ENCODE measurements around the gene CNGA3. TPM values are rescaled to one million over a fixed set of nuclear protein-coding genes. Genes with fewer than 3 reads are reported as not detected.

Gene CNGA3
- total RNA-seq, 1 experiment from 2014 or later: not detected

DNA sequence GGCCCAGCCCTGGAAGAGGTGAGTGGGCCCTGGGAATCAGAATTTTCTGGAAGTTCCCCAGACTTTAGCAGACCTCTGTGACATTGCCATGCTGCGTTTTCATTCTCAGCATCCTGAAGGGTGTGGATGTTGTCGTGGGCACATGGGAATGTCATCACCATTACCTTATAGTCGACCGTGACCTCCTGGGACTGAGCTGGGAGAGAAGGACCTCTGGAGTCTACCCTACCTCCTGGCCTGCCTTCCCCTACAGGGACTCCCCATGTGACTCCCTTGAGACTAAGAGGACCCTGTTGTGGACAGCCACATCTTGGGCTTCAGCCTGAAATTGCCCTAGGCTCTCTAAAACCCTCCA, 43.0 kb downstream of the CNGA3 start:
- Histone ChIP-seq H3K9ac (ENCODE audit: extremely low read depth, insufficient read length, low read length) (no peak overlapping the region), H3K14ac (ENCODE audit: insufficient read depth, low read length) (no peak overlapping the region), H3K23me2 (ENCODE audit: insufficient read length, low read depth, low read length, poor library complexity, severe bottlenecking) (no peaks in the 10 kb centered on the region), H3K79me2 (ENCODE audit: insufficient read depth, low read length) (0 out of 2 replicates have a peak, but pooled peaks cover 2% of the 10 kb centered on the region), H3K56ac (ENCODE audit: insufficient read length, low read depth, low read length) (no peak overlapping the region), H2AFZ (ENCODE audit: low read length) (no peak overlapping the region), H3K18ac (ENCODE audit: insufficient read length, low read depth, low read length) (no peak overlapping the region), H2BK12ac (ENCODE audit: insufficient read length, low read depth, low read length) (no peak overlapping the region), H3K4me1 (ENCODE audit: insufficient read depth, low read length) (no peaks in the 10 kb centered on the region), H3K27me3 (ENCODE audit: insufficient read depth, low read length) (no peaks in the 10 kb centered on the region), H3K27ac (ENCODE audit: insufficient read length, low read depth, low read length) (no peak overlapping the region), H2BK20ac (ENCODE audit: low read depth, low read length, poor library complexity, severe bottlenecking) (no peak overlapping the region), H2BK15ac (ENCODE audit: low read depth, low read length) (no peak overlapping the region), H3T11ph (ENCODE audit: low read length) (no peak overlapping the region), H3K4me2 (ENCODE audit: insufficient read depth, insufficient read length, low read length) (no peak overlapping the region), H4K8ac (replicated peaks; ENCODE audit: insufficient read length, low read depth, low read length) (no peak overlapping the region), H4K5ac (ENCODE audit: insufficient read length, low read depth, low read length) (no peak overlapping the region), H3K79me1 (ENCODE audit: insufficient read depth, low read depth, low read length, poor library complexity, severe bottlenecking) (no peaks in the 10 kb centered on the region), H3K4ac (ENCODE audit: low read depth, low read length) (no peak overlapping the region), H2BK5ac (ENCODE audit: insufficient read length, low read length) (no peak overlapping the region), H3K9me3 (ENCODE audit: control insufficient read depth, low read depth, low read length) (no peaks in the 10 kb centered on the region), H4K20me1 (ENCODE audit: control insufficient read depth, insufficient read depth, insufficient read length) (no peaks in the 10 kb centered on the region), H2AK5ac (ENCODE audit: insufficient read length, low read length) (no peak overlapping the region), H2BK120ac (ENCODE audit: low read depth, low read length, poor library complexity, severe bottlenecking) (no peak overlapping the region), H3K23ac (ENCODE audit: insufficient read length, low read depth, low read length) (no peak overlapping the region), H4K91ac (ENCODE audit: insufficient read length, low read depth, low read length) (no peak overlapping the region)
- DNase-seq: no peak
- H3K27ac Mint-ChIP-seq: no peak overlapping the region
- no peaks in the 10 kb centered on the region for H3K36me3 Mint-ChIP-seq (ENCODE audit: insufficient read depth in 1 of 3, low read depth in 3 of 3)
- peaks cover 3 to 5% of the 10 kb centered on the region in 2 experiments for H3K4me1 Mint-ChIP-seq
- WGBS (ENCODE audit: extremely low coverage, insufficient read length, low lambda C conversion rate): no CpG with 5 or more reads among the region's 4 CpGs
- H3K4me3 Mint-ChIP-seq: no peak overlapping the region
- H3K27me3 Mint-ChIP-seq (ENCODE audit: low read depth): peaks cover 2% of the 10 kb centered on the region
- H3K9me3 Mint-ChIP-seq: no peaks in the 10 kb centered on the region; a peak in 1 of 5 replicates
- TF ChIP-seq, protein P1, sequence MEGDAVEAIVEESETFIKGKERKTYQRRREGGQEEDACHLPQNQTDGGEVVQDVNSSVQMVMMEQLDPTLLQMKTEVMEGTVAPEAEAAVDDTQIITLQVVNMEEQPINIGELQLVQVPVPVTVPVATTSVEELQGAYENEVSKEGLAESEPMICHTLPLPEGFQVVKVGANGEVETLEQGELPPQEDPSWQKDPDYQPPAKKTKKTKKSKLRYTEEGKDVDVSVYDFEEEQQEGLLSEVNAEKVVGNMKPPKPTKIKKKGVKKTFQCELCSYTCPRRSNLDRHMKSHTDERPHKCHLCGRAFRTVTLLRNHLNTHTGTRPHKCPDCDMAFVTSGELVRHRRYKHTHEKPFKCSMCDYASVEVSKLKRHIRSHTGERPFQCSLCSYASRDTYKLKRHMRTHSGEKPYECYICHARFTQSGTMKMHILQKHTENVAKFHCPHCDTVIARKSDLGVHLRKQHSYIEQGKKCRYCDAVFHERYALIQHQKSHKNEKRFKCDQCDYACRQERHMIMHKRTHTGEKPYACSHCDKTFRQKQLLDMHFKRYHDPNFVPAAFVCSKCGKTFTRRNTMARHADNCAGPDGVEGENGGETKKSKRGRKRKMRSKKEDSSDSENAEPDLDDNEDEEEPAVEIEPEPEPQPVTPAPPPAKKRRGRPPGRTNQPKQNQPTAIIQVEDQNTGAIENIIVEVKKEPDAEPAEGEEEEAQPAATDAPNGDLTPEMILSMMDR (conservative IDR thresholded peaks at IDR 0.05): no peak
